HepG2 (cell line): ENCODE data around the gene SLC13A5. TPM values are rescaled to one million over a fixed set of nuclear protein-coding genes. Genes with fewer than 3 reads are reported as not detected.

ENCODE experiments used
- ATAC-seq: fragments of 200-7000 bp; cut with Tn5 transposase; 3 replicates; pipeline ENCODE4 v1.9.1; 2020; ENCODE audit warnings: mild to moderate bottlenecking, moderate library complexity
- BruUV-seq: library from RNA; stranded (reverse); fragments of 400-500 nt; replicated peaks from 2 replicates; lab custom pipeline; 2021; lab: Mats Ljungman, UMichigan
- CTCF ChIA-PET: fragments of 300-600 bp; formaldehyde crosslinking; extraction: SDS; loops from one replicate; lab custom pipeline; 2021; ENCODE audit warnings: low total read pairs, inconsistent platforms, low intra/inter-chr PET ratio; lab: Yijun Ruan, JAX
- POLR2A ChIA-PET: fragments of 350-600 bp; sonication (Branson Sonifier 250); formaldehyde crosslinking; loops from one replicate; lab custom pipeline; 2020; ENCODE audit warnings: antibody characterized with exemption, inconsistent platforms; lab: Yijun Ruan, JAX
- DNase-seq: peaks from one replicate; pipeline ENCODE4 v3.0.0-alpha.2; 2015; ENCODE audit warnings: low spot score
- FAIRE-seq: peaks from 3 replicates; lab custom pipeline; 2011; peaks lifted over from hg19 to GRCh38; lab: Jason Lieb, UNC
- H2AFZ ChIP-seq: one replicate; pipeline ENCODE4 v1.6.1; 2011; ENCODE audit warnings: low read length, inconsistent platforms
- H3K27ac ChIP-seq: fragments of 300-600 bp; 3 replicates; pipeline ENCODE4 v1.8.0; 2011; ENCODE audit warnings: mixed run types, mild to moderate bottlenecking, mixed read lengths, low read length, inconsistent platforms; ENCODE audit not compliant: insufficient read depth; ENCODE audit errors: extremely low read length
- H3K27me3 ChIP-seq, 2 experiments: fragments of 200-600 bp in 1 of 2; 2 replicates in 1 of 2; 3 replicates in 1 of 2; pipeline versions ENCODE4 v1.6.0 to v1.8.0; 2011; ENCODE audit warnings: low read length in 2 of 2, mild to moderate bottlenecking in 2 of 2, moderate library complexity in 2 of 2, inconsistent platforms in 1 of 2; ENCODE audit not compliant: insufficient read depth in 2 of 2, control insufficient read depth in 1 of 2
- H3K36me3 ChIP-seq, 2 experiments: fragments of 200-600 bp in 1 of 2; replicated peaks in 1 of 2; 2 replicates in 1 of 2; 3 replicates in 1 of 2; pipeline versions ENCODE4 v1.5.1 to v1.8.0; 2011; ENCODE audit warnings: low read length in 2 of 2, inconsistent platforms in 1 of 2; ENCODE audit not compliant: insufficient read depth in 2 of 2, control insufficient read depth in 1 of 2
- H3K4me1 ChIP-seq: 2 replicates; pipeline ENCODE4 v1.5.1; 2012; ENCODE audit warnings: low read length, inconsistent platforms; ENCODE audit not compliant: insufficient read depth
- H3K4me2 ChIP-seq: 2 replicates; pipeline ENCODE4 v1.6.0; 2011; ENCODE audit warnings: low read depth, low read length, inconsistent platforms
- H3K4me3 ChIP-seq, 3 experiments: fragments of 200-600 bp in 1 of 3; sonication (generic), shearing (Covaris generic) in 1 of 3; replicated peaks in 1 of 3; 2 replicates each; pipeline ENCODE4 v1.5.1; 2011 to 2016; ENCODE audit warnings: low read length in 3 of 3, inconsistent platforms in 2 of 3, low read depth in 2 of 3, mild to moderate bottlenecking in 2 of 3, control low read depth in 1 of 3, mixed read lengths in 1 of 3; ENCODE audit not compliant: insufficient read depth in 1 of 3
- H3K79me2 ChIP-seq: one replicate; pipeline ENCODE4 v1.6.1; 2011; ENCODE audit warnings: low read length, inconsistent platforms; ENCODE audit not compliant: insufficient read depth
- H3K9ac ChIP-seq: 2 replicates; pipeline ENCODE4 v1.6.0; 2011; ENCODE audit warnings: mild to moderate bottlenecking, low read depth, low read length, inconsistent platforms; ENCODE audit not compliant: insufficient read depth
- H3K9me3 ChIP-seq: 2 replicates; pipeline ENCODE4 v1.5.1; 2012; ENCODE audit warnings: mild to moderate bottlenecking, low read length
- H4K20me1 ChIP-seq: 2 replicates; pipeline ENCODE4 v1.6.0; 2011; ENCODE audit warnings: inconsistent platforms, mild to moderate bottlenecking, low read length, moderate library complexity; ENCODE audit not compliant: insufficient read depth
- CEBPB ChIP-seq: IDR thresholded peaks from 2 replicates; pipeline ENCODE4 v1.6.1; 2011; ENCODE audit warnings: low read depth, low read length, improper control_type of control experiment, borderline replicate concordance
- ETV5 ChIP-seq: IDR thresholded peaks from 2 replicates; pipeline ENCODE4 v1.6.1; 2018; ENCODE audit warnings: missing biosample characterization, missing genetic modification reagents, inconsistent platforms, borderline replicate concordance
- GATAD2A ChIP-seq: IDR thresholded peaks from 2 replicates; pipeline ENCODE4 v1.6.1; 2016
- GFI1 ChIP-seq: sonication (generic); formaldehyde crosslinking; IDR thresholded peaks from 2 replicates; pipeline ENCODE4 v1.5.0; 2020; ENCODE audit warnings: missing genetic modification reagents, mild to moderate bottlenecking, borderline replicate concordance
- HES4 ChIP-seq: sonication (generic); formaldehyde crosslinking; IDR thresholded peaks from 2 replicates; pipeline ENCODE4 v1.9.0; 2021; ENCODE audit warnings: mild to moderate bottlenecking, missing genetic modification reagents, borderline replicate concordance
- HMG20A ChIP-seq: IDR thresholded peaks from 2 replicates; pipeline ENCODE4 v1.6.1; 2016; ENCODE audit warnings: borderline replicate concordance
- HNF4A ChIP-seq: sonication (generic); formaldehyde crosslinking; IDR thresholded peaks from 2 replicates; pipeline ENCODE4 v1.4.0; 2020; ENCODE audit warnings: missing genetic modification reagents
- MAFK ChIP-seq, 2 experiments: IDR thresholded peaks in 1 of 2; conservative IDR thresholded peaks in 1 of 2; 2 replicates each; pipeline ENCODE4 v1.6.1; 2011; ENCODE audit warnings: improper control_type of control experiment in 2 of 2, low read length in 2 of 2
- NR2F6 ChIP-seq, 2 experiments: IDR thresholded peaks; 2 replicates each; pipeline ENCODE4 v1.6.1; 2016; ENCODE audit warnings: antibody characterized with exemption in 1 of 2, mild to moderate bottlenecking in 1 of 2
- PPARG ChIP-seq: conservative IDR thresholded peaks from 2 replicates; pipeline ENCODE4 v1.6.1; 2016; ENCODE audit warnings: missing biosample characterization, missing genetic modification reagents
- RARA ChIP-seq: IDR thresholded peaks from 2 replicates; pipeline ENCODE4 v1.6.1; 2016; ENCODE audit warnings: missing genetic modification reagents, missing compliant biosample characterization
- RFX3 ChIP-seq: IDR thresholded peaks from 2 replicates; pipeline ENCODE4 v1.6.1; 2016; ENCODE audit warnings: missing biosample characterization, missing genetic modification reagents
- SMC3 ChIP-seq: IDR thresholded peaks from 2 replicates; pipeline ENCODE4 v1.6.1; 2011; ENCODE audit warnings: low read length, improper control_type of control experiment
- SOX13 ChIP-seq, 3 experiments: fragments of 450-650 bp in 1 of 3; sonication (generic) in 1 of 3; formaldehyde crosslinking in 1 of 3; IDR thresholded peaks in 2 of 3; conservative IDR thresholded peaks in 1 of 3; 2 replicates each; pipeline versions ENCODE4 v1.5.0 to v1.6.1; 2016 to 2020; ENCODE audit warnings: antibody characterized with exemption in 1 of 3, mild to moderate bottlenecking in 1 of 3, missing compliant biosample characterization in 1 of 3, missing genetic modification reagents in 1 of 3, moderate library complexity in 1 of 3
- ZNF232 ChIP-seq: sonication (generic); formaldehyde crosslinking; IDR thresholded peaks from 2 replicates; pipeline ENCODE4 v1.4.0; 2020; ENCODE audit warnings: missing genetic modification reagents, borderline replicate concordance
- ZNF644 ChIP-seq: IDR thresholded peaks from 2 replicates; pipeline ENCODE4 v1.6.1; 2016; ENCODE audit warnings: low read depth
- ZNF713 ChIP-seq: sonication (generic); formaldehyde crosslinking; IDR thresholded peaks from 2 replicates; pipeline ENCODE4 v1.4.0; 2020; ENCODE audit warnings: mild to moderate bottlenecking, missing genetic modification reagents
- ZNF790 ChIP-seq: sonication (generic); formaldehyde crosslinking; IDR thresholded peaks from 2 replicates; pipeline ENCODE4 v1.8.0; 2022; ENCODE audit warnings: missing genetic modification reagents, mild to moderate bottlenecking, borderline replicate concordance
- WGBS: methylation state at CpG from one replicate; pipeline ENCODE4 v1.1.6; 2017; ENCODE audit warnings: low lambda C conversion rate; 5-methylcytosine and 5-hydroxymethylcytosine counted together
- in situ Hi-C: cut with HindIII; loops from 2 replicates; pipeline ENCODE4 v1.10.0; 2017; ENCODE audit warnings: low pct_unique_long_range_greater_than_20kb; ENCODE audit not compliant: extremely low pct_ligation_motif_present
- intact Hi-C: fragments of 100-400 bp; cut with micrococcal nuclease; formaldehyde crosslinking; loops from one replicate; pipeline ENCODE4 v1.10.0; 2022; ENCODE audit not compliant: unreplicated experiment
- polyA plus RNA-seq, 8 experiments: library from polyadenylated mRNA; depleted of rRNA in 3 of 8; stranded (reverse) in 7 of 8; unstranded in 1 of 8; fragments of >200 nt; fragmentation: Illumina TruSeq in 4 of 8; extraction: Trizol in 4 of 8; gene quantifications; 2 replicates each; pipeline versions ENCODE4 v1.2.1 to v1.2.3, GENCODE V29; 2011 to 2016; ENCODE audit warnings: low read depth in 4 of 8, missing spikeins in 1 of 8, mixed read lengths in 1 of 8; ENCODE audit not compliant: insufficient read depth in 1 of 8
- total RNA-seq, 5 experiments: library from RNA; depleted of rRNA; stranded (reverse); fragments of >200 nt; fragmentation: Illumina TruSeq; extraction: Trizol; gene quantifications; 2 replicates each; pipeline ENCODE4 v1.2.3, GENCODE V29; 2016; ENCODE audit warnings: low read depth in 1 of 5
- TF ChIP-seq, protein P1 (sequence below): IDR thresholded peaks from 2 replicates; pipeline ENCODE4 v1.4.0; 2020; ENCODE audit warnings: mild to moderate bottlenecking, missing genetic modification reagents
- TF ChIP-seq, protein P2 (sequence below): sonication (generic); formaldehyde crosslinking; IDR thresholded peaks from 2 replicates; pipeline ENCODE4 v1.5.0; 2020; ENCODE audit warnings: missing genetic modification reagents, mild to moderate bottlenecking, borderline replicate concordance

Gene SLC13A5
- total and polyA plus RNA-seq, 2 of the 13 experiments (the other 11 are each of a cell fraction or from before 2014, with no cell fraction given): 42.8 to 310 TPM

DNA sequence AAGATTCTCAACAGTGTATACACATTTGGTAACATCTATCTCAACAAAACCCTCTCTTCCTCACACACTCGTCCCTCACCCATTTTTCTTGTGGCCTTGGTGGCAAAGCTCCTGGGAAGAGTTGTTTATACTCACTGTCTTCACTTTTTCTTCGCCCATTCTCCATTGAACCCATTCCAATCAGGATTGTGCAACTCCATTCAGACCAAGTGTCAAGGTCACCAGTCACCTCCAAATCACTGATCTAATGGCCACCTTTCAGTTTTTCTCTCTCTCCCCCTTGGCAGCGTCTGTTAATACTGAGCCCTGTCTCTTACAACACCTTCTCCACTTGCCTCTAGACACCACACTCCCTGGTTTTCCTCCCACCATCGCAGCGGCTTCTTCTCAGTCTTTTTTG, 8.6 kb upstream of the SLC13A5 start:
- H3K36me3 ChIP-seq: no peaks in the 10 kb centered on the region
- H3K4me2 ChIP-seq: peak overlapping the region; percentile 43
- WGBS: 23% methylated on average over 5 of the region's 5 CpGs
- no peak overlapping the region for H3K27ac ChIP-seq
- no peak overlapping the region for H3K9ac ChIP-seq
- no TSS peak for BruUV-seq
- no peak overlapping the region; a peak in 1 of 6 replicates for H3K4me3 ChIP-seq
- no peaks in the 10 kb centered on the region for H3K79me2 ChIP-seq
- H3K4me1 ChIP-seq: peaks cover 52% of the 10 kb centered on the region
- FAIRE-seq: no peak
- no peak overlapping the region for H2AFZ ChIP-seq
- ChIA-PET CTCF (interaction anchor here (1.4 kb wide), 1 partner anchor 56 kb away, joined by 5 read pairs; no protein-coding TSS in a partner anchor), POLR2A (interaction anchor here (1.0 kb wide), 1 partner anchor 10 kb away, joined by 3 read pairs; no protein-coding TSS in a partner anchor)
- in situ Hi-C loops: no loop called here
- intact Hi-C loops: no loop called here
- no peaks in the 10 kb centered on the region for H4K20me1 ChIP-seq
- peaks cover 7% of the 10 kb centered on the region; the same call in 1 of the 2 replicates for H3K9me3 ChIP-seq
- no peak for ATAC-seq
- H3K27me3 ChIP-seq: no peaks in the 10 kb centered on the region
- no peak for DNase-seq
- TF ChIP-seq, protein P1, sequence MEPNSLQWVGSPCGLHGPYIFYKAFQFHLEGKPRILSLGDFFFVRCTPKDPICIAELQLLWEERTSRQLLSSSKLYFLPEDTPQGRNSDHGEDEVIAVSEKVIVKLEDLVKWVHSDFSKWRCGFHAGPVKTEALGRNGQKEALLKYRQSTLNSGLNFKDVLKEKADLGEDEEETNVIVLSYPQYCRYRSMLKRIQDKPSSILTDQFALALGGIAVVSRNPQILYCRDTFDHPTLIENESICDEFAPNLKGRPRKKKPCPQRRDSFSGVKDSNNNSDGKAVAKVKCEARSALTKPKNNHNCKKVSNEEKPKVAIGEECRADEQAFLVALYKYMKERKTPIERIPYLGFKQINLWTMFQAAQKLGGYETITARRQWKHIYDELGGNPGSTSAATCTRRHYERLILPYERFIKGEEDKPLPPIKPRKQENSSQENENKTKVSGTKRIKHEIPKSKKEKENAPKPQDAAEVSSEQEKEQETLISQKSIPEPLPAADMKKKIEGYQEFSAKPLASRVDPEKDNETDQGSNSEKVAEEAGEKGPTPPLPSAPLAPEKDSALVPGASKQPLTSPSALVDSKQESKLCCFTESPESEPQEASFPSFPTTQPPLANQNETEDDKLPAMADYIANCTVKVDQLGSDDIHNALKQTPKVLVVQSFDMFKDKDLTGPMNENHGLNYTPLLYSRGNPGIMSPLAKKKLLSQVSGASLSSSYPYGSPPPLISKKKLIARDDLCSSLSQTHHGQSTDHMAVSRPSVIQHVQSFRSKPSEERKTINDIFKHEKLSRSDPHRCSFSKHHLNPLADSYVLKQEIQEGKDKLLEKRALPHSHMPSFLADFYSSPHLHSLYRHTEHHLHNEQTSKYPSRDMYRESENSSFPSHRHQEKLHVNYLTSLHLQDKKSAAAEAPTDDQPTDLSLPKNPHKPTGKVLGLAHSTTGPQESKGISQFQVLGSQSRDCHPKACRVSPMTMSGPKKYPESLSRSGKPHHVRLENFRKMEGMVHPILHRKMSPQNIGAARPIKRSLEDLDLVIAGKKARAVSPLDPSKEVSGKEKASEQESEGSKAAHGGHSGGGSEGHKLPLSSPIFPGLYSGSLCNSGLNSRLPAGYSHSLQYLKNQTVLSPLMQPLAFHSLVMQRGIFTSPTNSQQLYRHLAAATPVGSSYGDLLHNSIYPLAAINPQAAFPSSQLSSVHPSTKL (CRISPR knock-in tag): peak; percentile 34; the same call in 1 of the 2 replicates
- TF ChIP-seq ZNF713 (CRISPR knock-in tag): no peak
- TF ChIP-seq PPARG: peak; percentile 50; the same call in 1 of the 2 replicates
- no peak for TF ChIP-seq GFI1 (CRISPR knock-in tag)
- TF ChIP-seq SMC3: 0 out of 2 replicates have a peak, but pooled peaks have one; percentile 5
- peak; percentile 84 for TF ChIP-seq CEBPB
- TF ChIP-seq RARA (CRISPR knock-in tag): peak; percentile 34; the same call in 1 of the 2 replicates
- no peak for TF ChIP-seq HNF4A (CRISPR knock-in tag)
- no peak for TF ChIP-seq ETV5 (CRISPR knock-in tag)
- peak; percentile 47; the same call in 1 of the 2 replicates for TF ChIP-seq NR2F6 (IDR thresholded peaks at IDR 0.05)
- peak; percentile 47; the same call in 1 of the 2 replicates for TF ChIP-seq NR2F6 (CRISPR knock-in tag; IDR thresholded peaks at IDR 0.05)
- TF ChIP-seq ZNF790 (CRISPR knock-in tag): no peak
- no peak for TF ChIP-seq MAFK (conservative IDR thresholded peaks at IDR 0.05 in 1 of 2, IDR thresholded peaks at IDR 0.05 in 1 of 2; ENCODE audit: low read length in 2 of 2)
- no peak for TF ChIP-seq ZNF232 (CRISPR knock-in tag)
- 0 out of 2 replicates have a peak, but pooled peaks have one; percentile 44 for TF ChIP-seq HMG20A (CRISPR knock-in tag)
- no peak for TF ChIP-seq HES4 (CRISPR knock-in tag)
- no peak for TF ChIP-seq RFX3 (CRISPR knock-in tag)
- TF ChIP-seq SOX13 (IDR thresholded peaks at IDR 0.05): no peak
- peak in 1 of 2 experiments; percentile 35; a peak in 1 of 4 replicates for TF ChIP-seq SOX13 (CRISPR knock-in tag; conservative IDR thresholded peaks at IDR 0.05 in 1 of 2, IDR thresholded peaks at IDR 0.05 in 1 of 2)
- TF ChIP-seq ZNF644 (CRISPR knock-in tag): 0 out of 2 replicates have a peak, but pooled peaks have one; percentile 45
- peak; percentile 39 for TF ChIP-seq GATAD2A
- TF ChIP-seq, protein P2, sequence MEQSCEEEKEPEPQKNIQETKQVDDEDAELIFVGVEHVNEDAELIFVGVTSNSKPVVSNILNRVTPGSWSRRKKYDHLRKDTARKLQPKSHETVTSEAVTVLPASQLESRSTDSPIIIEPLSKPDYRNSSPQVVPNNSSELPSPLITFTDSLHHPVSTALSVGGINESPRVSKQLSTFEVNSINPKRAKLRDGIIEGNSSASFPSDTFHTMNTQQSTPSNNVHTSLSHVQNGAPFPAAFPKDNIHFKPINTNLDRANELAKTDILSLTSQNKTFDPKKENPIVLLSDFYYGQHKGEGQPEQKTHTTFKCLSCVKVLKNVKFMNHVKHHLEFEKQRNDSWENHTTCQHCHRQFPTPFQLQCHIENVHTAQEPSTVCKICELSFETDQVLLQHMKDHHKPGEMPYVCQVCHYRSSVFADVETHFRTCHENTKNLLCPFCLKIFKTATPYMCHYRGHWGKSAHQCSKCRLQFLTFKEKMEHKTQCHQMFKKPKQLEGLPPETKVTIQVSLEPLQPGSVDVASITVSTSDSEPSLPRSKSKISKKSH (CRISPR knock-in tag): no peak
